GM19043 (cell line): ENCODE results near the gene ZNF534.
"Not testable (repeated sequence)": the region's sequence is repeated elsewhere in the genome, so short reads cannot be mapped to it uniquely, and the experiment has no call there.

Experiments used
- ATAC-seq: cut with Tn5 transposase; IDR thresholded peaks from one replicate; pipeline ENCODE4 v1.9.1; 2021; ENCODE audit warnings: low read depth; ENCODE audit not compliant: unreplicated experiment

Gene ZNF534

GRCh38 chr19:52428937-52429336 lies at the start of gene ZNF534:
TSS of gene ZNF534 (plus strand) at chr19:52429148. CDS start at chr19:52431475, 2,327 bp downstream.
- no peak for ATAC-seq

GRCh38 chr19:52391135-52391534 lies 37.8 kb upstream of the ZNF534 start:
- ATAC-seq = no peak

- peak; percentile 72 for ATAC-seq
Measured at GRCh38 chr19:52397310-52398080, 31.5 kb upstream of the ZNF534 start, which contains the start of gene ZNF528. TSS of gene ZNF528 (plus strand) at chr19:52397849. CDS start at chr19:52402014, 4,165 bp downstream.

- ATAC-seq = no peak
Measured at GRCh38 chr19:52398081-52398441, 30.9 kb upstream of the ZNF534 start.

GRCh38 chr19:52410276-52410675 lies 18.7 kb upstream of the ZNF534 start:
- no peak for ATAC-seq

GRCh38 chr19:52415711-52416110 lies 13.2 kb upstream of the ZNF534 start:
- no peak for ATAC-seq

GRCh38 chr19:52442179-52442578 lies 13.2 kb downstream of the ZNF534 start:
- ATAC-seq = no peak

GRCh38 chr19:52444506-52444905 lies 15.6 kb downstream of the ZNF534 start:
- no peak for ATAC-seq

GRCh38 chr19:52451241-52451640 lies 22.3 kb downstream of the ZNF534 start:
- ATAC-seq = no peak

- ATAC-seq = no peak
Measured at GRCh38 chr19:52453324-52454094, 24.6 kb downstream of the ZNF534 start, which contains the start of gene ZNF578. TSS of gene ZNF578 (plus strand) at chr19:52453553. CDS start at chr19:52501846, 48,293 bp downstream.

GRCh38 chr19:52464798-52465470 lies 36.0 kb downstream of the ZNF534 start:
- ATAC-seq = no peak

GRCh38 chr19:52473655-52474350 lies 44.9 kb downstream of the ZNF534 start:
- ATAC-seq = no peak

GRCh38 chr19:52474351-52475127 lies 45.6 kb downstream of the ZNF534 start:
- no peak for ATAC-seq

- ATAC-seq = not testable (repeated sequence)
Measured at GRCh38 chr19:52484111-52484743, 55.3 kb downstream of the ZNF534 start.

GRCh38 chr19:52485064-52485463 lies 56.1 kb downstream of the ZNF534 start:
- ATAC-seq = not testable (repeated sequence)

- not testable (repeated sequence) for ATAC-seq
Measured at GRCh38 chr19:52485561-52486240, 56.8 kb downstream of the ZNF534 start.

GRCh38 chr19:52492201-52492993 lies 63.4 kb downstream of the ZNF534 start:
- no peak for ATAC-seq

GRCh38 chr19:52492994-52493470 lies 64.1 kb downstream of the ZNF534 start:
- ATAC-seq = no peak
